ENCODE data around the gene BBS9. TPM values are rescaled to one million over a fixed set of nuclear protein-coding genes. Genes with fewer than 3 reads are reported as not detected.

BBS9 gene
- total and polyA plus RNA-seq, 9 of the 15 experiments (the other 6 are each of a cell fraction or from before 2014, with no cell fraction given) = 0.77 to 3.3 (median 2.4) TPM

- Histone ChIP-seq H3K9me1 (ENCODE audit: control insufficient read depth, insufficient read depth, low read length) (no peaks in the 10 kb centered on the region), H3K9ac (ENCODE audit: insufficient read depth in 1 of 2, low read depth in 2 of 2, low read length in 2 of 2) (no peak overlapping the region), H3K4me3 (no peak overlapping the region), H2AFZ (ENCODE audit: low read depth, low read length) (no peak overlapping the region), H4K20me1 (replicated peaks; ENCODE audit: control insufficient read depth, insufficient read depth, low read length) (no peaks in the 10 kb centered on the region), H3K9me3 (replicated peaks; ENCODE audit: control insufficient read depth, insufficient read depth, low read depth, low read length) (0 out of 2 replicates have a peak, but pooled peaks cover 1% of the 10 kb centered on the region), H3K27me3 (ENCODE audit: control insufficient read depth in 2 of 2, insufficient read depth in 2 of 2, low read length in 2 of 2) (no peaks in the 10 kb centered on the region), H3K27ac (ENCODE audit: extremely low read depth, low read depth, low read length) (no peak overlapping the region), H3K4me1 (replicated peaks in 1 of 2; ENCODE audit: control insufficient read depth in 2 of 2, insufficient read depth in 2 of 2, low read length in 2 of 2) (no peaks in the 10 kb centered on the region), H3K4me2 (ENCODE audit: insufficient read depth, low read length) (no peak overlapping the region), H3K79me2 (ENCODE audit: control insufficient read depth, insufficient read depth, low read length) (no peaks in the 10 kb centered on the region), H3K36me3 (ENCODE audit: control insufficient read depth, insufficient read depth, low read length) (no peaks in the 10 kb centered on the region)
- ATAC-seq (no peak), FAIRE-seq (no peak), DNase-seq (ENCODE audit: extremely low read depth in 1 of 4, low spot score in 3 of 4) (no peak)
- intact Hi-C loops (cut with micrococcal nuclease) = no loop called here
- in situ Hi-C loops (cut with MboI) = no loop called here
- CTCF ChIA-PET (ENCODE audit: low intra/inter-chr PET ratio) = no interaction called here
- POLR2A ChIA-PET = no interaction called here
- no peak for TF ChIP-seq KAT8 (IDR thresholded peaks at IDR 0.05; ENCODE audit: low read depth)
- no peak for TF ChIP-seq ZNF134 (CRISPR knock-in tag; conservative IDR thresholded peaks at IDR 0.05)
- no peak for TF ChIP-seq ETV5 (CRISPR knock-in tag; IDR thresholded peaks at IDR 0.05; ENCODE audit: low read depth)
- TF ChIP-seq BCLAF1 (IDR thresholded peaks at IDR 0.05; ENCODE audit: borderline replicate concordance in 1 of 2, control insufficient read depth in 1 of 2, low read depth in 2 of 2, low read length in 1 of 2) = no peak
- TF ChIP-seq SP1 (CRISPR knock-in tag; IDR thresholded peaks at IDR 0.05) = no peak
- no peak for TF ChIP-seq MBD1 (CRISPR knock-in tag; IDR thresholded peaks at IDR 0.05)
- TF ChIP-seq ZNF584 (CRISPR knock-in tag; IDR thresholded peaks at IDR 0.05; ENCODE audit: low read depth) = no peak
- TF ChIP-seq CREM (IDR thresholded peaks at IDR 0.05; ENCODE audit: low read depth) = no peak
- TF ChIP-seq DEAF1 (CRISPR knock-in tag; IDR thresholded peaks at IDR 0.05) = no peak
- no peak for TF ChIP-seq FIP1L1 (IDR thresholded peaks at IDR 0.05; ENCODE audit: low read depth, low read length, poor library complexity, severe bottlenecking)
- no peak for TF ChIP-seq TBL1XR1 (IDR thresholded peaks at IDR 0.05; ENCODE audit: low read length in 2 of 2)
- no TSS peak for BruUV-seq (replicated peaks)
- WGBS (ENCODE audit: insufficient coverage, low coverage, missing lambda C conversion rate) = 0% methylated on average over 1 of the region's 1 CpG
Measured at GRCh38 chr7:33578166-33578565, 448.8 kb downstream of the BBS9 start.

Measured in K562 (cell line).